PFSK-1 (cell line): ENCODE data around the gene CD2BP2.

Source experiments
- FOXP2 ChIP-seq: optimal IDR thresholded peaks from 2 replicates; pipeline ENCODE3; 2011; ENCODE audit warnings: borderline replicate concordance, control low read depth, inconsistent platforms; ENCODE audit not compliant: insufficient read depth; ENCODE audit errors: extremely low read length, extremely low read depth
- POLR2AphosphoS5 ChIP-seq: IDR thresholded peaks from 2 replicates; pipeline ENCODE4 v1.6.1; 2012; ENCODE audit warnings: low read depth, mild to moderate bottlenecking, control low read depth, low read length, moderate library complexity
- REST ChIP-seq, 2 experiments: IDR thresholded peaks; 2 replicates each; pipeline versions ENCODE4 v1.6.1 to v1.8.0; 2011 to 2012; ENCODE audit warnings: low read depth in 2 of 2, low read length in 2 of 2, control low read depth in 1 of 2, inconsistent platforms in 1 of 2, mild to moderate bottlenecking in 1 of 2, moderate library complexity in 1 of 2; ENCODE audit not compliant: insufficient read depth in 1 of 2
- SIN3A ChIP-seq: IDR thresholded peaks from 2 replicates; pipeline ENCODE4 v1.6.1; 2012; ENCODE audit warnings: mild to moderate bottlenecking, low read length, moderate library complexity, borderline replicate concordance; ENCODE audit not compliant: insufficient read depth
- TAF1 ChIP-seq: IDR thresholded peaks from 2 replicates; pipeline ENCODE4 v1.6.1; 2012; ENCODE audit warnings: low read length, control low read depth, borderline replicate concordance; ENCODE audit not compliant: insufficient read depth

GRCh38 chr16:30368122-30368791 is 13.1 kb upstream of the CD2BP2 start:
- TF ChIP-seq POLR2AphosphoS5 (no peak), REST (IDR thresholded peaks at IDR 0.05; ENCODE audit: insufficient read depth in 1 of 2, low read depth in 2 of 2, low read length in 2 of 2) (no peak), FOXP2 (no peak), SIN3A (no peak), TAF1 (no peak)
